ENCODE data around the gene NANOS3.

DNA sequence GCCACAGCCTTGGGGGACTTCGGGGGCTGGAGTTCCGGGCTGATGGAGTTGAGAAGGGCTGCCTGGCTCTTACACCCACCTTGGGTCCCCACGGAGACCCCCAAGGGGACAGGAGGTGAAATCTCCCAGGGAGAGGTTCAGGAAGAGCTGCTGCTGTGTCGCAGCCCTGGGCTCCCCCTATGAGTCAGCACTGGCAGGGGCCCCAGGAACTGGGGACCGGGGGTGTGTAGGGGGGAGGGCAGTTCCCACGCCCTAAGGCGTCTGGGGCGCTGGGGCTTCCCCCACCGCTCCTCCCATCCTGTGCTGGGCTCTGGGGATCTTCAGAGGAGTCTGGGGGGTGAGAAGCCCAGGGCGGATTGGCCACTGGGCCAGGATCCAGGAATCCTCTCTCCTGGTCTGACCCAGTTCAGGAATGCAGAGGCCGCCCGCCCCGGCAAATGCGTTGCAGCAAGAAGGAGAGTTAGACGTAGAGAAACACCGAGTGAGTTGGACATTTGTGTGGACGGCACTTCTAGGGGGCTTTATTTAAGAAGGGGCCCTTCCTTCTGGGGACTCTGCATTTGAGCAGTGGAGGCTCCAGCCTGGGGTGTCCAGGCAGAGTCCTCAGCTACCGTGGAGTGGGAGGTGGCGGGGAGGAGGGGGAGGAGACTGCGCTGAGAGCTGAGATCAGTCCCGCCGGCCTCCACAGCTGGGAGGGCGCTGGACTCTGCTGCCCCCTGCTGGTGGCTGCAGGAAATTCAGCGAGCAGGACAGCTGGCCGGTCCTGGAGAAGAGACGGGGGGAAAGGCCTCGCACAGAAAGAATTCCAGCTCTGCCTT, 15.0 kb upstream of the NANOS3 start:
- TF ChIP-seq SIN3A (IDR thresholded peaks at IDR 0.05; ENCODE audit: borderline replicate concordance, insufficient read depth, low read length) (no peak), POLR2AphosphoS5 (IDR thresholded peaks at IDR 0.05; ENCODE audit: low read depth, low read length) (no peak)
